MV-4-11 (cell line): ENCODE measurements around the gene ERCC1.
"Not testable (repeated sequence)": the region's sequence is repeated elsewhere in the genome, so short reads cannot be mapped to it uniquely, and the experiment has no call there.

Experiments used
- DNase-seq: peaks from one replicate; lab custom pipeline; 2025; lab: John Stamatoyannopoulos, UW

ERCC1 gene

DNA sequence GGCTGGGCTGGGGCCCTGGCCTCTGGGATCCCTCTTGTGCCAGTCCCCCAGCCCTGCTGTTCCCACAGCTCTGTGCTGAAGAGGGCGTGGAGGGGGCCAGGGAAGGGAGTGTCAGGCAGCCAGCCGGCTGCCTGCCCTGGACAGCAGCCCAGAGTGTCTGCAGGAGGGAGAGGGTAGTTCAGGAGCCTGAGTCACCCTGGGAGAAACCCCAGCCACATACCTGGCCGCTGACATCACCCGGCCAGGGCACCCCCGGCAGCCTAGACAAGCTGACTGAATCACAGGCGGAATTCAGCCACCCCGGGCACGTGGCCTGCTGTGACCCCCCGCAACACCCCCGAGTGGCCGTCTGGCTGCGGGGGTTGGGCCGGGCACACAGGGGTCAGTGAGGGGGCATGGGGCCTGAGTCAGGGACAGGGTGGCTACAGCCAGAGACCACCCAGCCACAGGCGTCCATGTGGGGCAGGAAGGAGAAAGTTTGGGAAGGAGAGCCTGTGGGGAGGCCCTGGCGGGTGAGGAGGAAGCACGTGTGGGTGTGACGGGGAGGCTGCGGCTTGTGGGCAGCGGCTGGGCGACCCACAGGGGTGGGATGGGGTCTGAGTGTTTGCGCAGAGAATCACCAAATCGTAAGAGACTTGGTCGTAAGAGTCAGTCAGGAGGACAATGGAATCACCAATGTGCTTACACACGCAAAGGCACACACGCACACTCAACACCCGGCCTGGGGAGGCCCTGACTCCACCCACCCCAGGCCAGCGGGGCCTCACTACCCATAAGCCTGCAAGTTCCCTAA, 32.2 kb upstream of the ERCC1 start:
- DNase-seq, result peak; percentile 98

DNA sequence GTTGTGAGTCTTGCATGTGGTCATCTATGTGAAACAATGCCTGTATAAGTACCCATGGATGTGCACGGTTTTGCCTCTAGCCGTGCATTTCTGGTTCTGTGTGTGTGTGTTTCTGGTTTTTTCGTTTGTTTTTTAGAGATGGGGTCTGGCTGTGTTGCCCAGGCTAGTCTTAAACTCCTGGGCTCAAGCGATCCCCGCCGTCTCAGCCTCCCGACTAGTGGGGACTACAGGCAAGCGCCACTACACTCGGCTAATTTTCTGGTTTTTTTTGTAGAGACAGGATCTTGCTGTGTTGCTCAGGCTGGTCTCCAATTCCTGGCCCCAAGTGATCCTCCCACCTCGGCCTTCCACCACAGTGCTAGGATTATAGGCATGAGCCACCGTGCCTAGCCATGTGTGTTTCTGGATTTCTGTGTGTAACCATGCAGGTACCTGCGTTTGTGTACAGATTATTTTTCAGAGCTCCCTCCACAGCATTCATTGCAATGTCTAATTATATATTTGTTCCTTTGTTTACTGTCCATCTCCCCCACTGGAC, 28.2 kb upstream of the ERCC1 start:
- DNase-seq, result no peak

DNA sequence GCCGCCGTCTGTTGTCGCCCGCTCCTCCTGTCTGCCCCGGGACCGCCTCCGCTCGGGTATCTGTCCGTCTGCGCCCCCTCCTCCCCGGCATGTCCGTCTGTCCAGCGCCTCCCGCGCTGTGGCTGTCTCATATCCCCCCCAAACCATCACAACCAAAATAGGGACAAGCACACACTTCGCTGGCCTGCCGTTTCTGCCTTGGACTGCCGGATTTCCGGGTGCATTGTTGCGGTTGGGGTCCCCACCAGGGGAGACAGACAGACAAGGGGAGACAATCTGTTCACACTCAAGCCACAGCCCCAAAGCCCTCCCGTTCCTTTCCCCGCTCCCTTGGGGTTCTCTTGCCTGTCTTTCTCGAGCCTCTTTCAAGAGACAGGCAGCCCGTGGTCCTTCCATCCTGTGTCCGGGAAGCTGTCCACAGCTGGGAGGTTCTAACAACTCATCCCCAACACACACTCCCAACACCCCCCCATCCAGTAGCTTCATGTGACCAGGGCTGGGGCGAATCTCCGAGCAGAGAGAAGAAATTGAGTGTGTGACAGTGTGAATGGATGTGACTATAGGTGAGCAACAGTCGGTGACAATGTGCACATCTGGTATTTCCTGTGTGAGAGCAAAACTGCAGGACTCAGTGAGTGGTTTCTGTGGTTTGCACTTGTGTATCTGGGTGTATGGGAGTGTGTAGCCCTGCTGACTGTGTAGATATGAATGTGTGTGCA, 27.6 kb upstream of the ERCC1 start:
- DNase-seq, result peak; percentile 60

DNA sequence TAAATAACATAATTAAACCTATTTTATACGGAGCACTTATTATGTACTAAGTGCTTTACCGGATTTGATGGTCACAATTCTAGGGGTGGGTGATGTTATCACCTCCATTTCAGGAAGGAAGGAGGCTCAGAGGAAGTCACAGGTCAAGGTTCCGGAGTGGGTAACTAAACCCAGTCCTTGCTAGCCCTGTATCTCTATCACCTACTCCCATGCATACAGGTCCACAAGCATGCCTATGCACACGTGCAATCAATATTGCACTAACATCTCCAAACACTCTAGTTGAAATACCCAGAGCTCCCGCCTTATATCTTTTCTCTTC, 26.3 kb upstream of the ERCC1 start:
- DNase-seq, result no peak

DNA sequence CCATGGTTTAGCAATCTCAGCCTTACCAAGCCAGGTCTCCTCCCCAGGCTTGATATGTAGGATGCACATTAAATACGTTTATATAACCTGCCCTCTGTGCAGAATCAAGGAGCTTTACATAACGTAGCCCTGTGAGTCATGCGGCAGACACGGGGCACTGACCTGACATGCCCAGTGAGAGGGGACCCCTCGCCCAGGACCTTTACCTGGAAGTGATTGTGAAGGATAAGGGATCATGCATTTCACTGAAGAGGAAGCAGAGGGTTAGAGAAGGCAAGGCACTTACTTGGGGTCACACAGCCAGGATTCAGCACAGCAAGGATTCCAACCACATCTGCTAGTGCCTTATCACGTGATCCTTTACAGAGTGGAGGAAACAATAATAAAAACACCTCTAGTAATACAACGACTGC, 25.2 kb upstream of the ERCC1 start:
- no peak for DNase-seq

DNA sequence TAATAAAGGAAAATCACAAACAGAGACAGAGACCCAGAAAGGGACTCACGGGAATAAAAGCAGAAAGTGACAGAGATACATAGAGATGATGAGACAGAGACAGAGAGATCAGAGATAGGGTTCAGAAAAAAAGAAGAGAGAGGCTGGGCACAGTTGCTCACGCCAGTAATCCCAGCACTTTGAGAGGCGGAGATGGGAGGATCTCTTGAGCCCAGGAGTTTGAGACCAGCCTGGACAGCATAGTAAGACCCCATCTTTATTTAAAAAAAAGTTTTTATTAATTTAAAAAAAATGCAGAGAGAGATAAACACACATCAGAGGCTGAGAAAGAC, 24.7 kb upstream of the ERCC1 start:
- no peak for DNase-seq

DNA sequence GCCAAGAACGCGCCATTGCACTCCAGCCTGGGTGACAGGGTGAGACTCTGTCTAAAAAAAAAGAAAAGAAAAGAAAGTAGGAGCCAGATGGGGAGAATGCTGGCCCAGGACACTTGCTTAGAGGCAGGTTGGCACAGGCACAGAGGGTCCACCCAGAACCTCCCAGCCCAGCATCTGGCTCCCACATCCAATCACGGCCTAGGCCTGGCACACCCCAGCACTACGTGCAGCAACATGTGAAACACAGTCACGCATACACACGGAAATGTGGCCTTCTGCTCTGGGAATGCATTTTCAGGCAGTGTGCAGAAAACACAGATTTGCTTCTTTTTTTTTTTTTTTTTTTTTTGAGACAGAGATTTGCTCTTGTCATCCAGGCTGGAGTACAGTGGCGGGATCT, 23.2 kb upstream of the ERCC1 start:
- DNase-seq, result no peak

DNA sequence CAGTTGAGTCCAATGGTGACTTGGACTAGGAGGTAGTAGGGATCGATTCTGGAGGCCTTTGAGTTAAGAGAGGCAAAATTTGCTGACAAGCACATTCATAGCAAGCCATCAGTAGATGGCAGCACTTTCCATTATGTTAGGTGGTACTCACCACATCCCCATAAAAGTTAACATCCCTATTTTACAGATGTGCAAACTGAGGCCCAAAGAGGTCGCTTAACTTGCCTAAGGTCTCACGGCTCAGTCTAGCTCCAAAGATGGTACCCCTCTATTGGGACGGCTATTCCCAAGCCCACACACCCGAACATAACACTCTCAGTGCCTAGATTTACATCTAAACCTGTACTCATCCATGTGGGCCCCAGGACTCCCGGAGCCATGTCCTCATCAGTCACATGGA, 22.6 kb upstream of the ERCC1 start:
- DNase-seq, result peak; percentile 65

DNA sequence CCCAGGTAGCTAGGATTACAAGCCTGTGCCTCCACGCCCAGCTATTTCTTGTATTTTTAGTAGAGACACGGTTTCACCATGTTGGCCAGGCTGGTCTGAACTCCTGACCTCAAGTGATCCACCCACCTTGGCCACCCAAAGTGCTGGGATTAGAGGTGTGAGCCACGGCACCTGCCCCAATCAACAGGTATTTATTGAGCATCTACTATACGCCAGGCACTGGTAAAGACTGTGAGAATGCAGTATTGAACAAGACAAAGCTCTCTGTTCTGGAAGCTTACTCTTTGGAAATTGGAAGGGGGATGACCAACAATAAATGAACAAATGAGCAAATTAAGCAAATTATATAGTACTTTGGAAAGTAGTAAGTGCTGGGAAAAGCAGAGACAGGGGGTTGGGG, 21.4 kb upstream of the ERCC1 start:
- no peak for DNase-seq

DNA sequence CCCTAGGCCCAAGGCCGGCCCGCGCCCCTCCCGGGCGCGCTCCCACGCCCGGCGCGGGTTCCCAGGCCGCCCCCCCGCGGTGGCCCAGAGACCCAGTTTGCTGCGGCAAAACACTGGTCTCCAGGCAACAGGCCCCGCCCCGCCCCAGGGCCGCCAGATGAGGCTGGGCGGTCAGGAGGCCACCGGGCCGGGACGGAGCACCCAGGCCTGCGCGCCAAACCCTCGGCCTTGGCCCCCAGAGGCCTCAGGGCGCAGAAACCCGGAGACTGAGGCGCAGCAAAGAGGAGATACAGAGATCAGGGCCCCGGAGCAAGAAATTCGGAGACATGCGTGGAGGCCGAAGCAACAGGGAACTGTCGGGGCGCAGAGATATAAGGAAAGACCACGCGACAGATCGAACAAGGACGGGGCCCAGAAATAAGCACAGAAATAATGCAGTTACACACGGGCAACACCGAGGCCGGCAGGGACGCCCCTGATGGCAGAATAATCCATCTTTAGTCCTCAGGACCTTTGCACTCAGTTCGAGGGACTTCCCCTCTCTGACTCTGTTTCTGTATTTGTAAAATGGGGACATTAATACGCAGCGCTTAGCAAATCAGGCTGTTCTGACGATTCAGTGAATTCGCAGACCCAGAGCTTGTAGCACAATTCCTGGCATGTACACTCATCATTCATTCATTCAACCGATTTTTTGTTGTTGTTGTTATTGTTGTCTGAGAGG, 20.8 kb upstream of the ERCC1 start:
- DNase-seq, result peak; percentile 78

DNA sequence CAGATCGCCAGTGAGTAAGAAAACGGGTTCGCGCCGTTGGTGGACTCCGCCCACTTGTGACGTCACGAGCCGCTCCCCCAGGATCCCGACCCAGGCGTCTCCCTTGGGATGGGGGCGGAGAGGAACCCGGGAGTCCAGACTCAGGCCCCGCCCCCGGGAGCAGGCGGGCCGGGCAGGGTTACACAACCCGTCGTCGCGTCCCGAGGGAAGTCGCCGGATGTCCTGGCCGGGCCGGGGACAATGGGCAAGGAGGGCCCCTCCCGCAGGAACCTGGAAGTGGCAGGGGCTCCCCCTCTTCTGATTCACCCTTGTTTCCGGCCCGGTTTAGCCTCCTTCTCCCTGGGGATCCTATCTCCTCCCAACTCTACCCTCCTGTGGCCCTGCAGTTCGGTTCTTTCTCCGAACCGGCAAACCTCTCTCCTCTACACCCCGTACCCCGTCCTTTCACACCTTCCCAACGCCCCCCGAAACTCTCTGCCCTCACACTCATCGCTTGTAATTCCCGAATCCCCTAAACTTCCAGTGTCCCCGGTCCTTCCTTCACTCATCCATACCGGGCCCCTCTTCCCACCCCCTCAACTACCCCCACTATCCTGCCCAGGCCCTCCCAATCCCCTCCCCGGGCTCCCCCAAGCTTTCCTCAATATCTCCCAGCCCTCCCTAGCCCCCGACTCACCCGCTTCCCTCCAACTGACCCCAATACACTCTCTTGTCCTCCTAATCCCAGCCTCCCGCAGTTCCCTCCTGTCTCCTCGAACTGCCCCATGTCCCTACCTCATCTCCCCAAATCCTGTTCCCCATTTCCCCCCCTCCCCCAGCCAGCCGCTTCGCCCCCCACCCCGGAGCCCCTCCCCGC, 20.0 kb upstream of the ERCC1 start:
- peak; percentile 86 for DNase-seq

DNA sequence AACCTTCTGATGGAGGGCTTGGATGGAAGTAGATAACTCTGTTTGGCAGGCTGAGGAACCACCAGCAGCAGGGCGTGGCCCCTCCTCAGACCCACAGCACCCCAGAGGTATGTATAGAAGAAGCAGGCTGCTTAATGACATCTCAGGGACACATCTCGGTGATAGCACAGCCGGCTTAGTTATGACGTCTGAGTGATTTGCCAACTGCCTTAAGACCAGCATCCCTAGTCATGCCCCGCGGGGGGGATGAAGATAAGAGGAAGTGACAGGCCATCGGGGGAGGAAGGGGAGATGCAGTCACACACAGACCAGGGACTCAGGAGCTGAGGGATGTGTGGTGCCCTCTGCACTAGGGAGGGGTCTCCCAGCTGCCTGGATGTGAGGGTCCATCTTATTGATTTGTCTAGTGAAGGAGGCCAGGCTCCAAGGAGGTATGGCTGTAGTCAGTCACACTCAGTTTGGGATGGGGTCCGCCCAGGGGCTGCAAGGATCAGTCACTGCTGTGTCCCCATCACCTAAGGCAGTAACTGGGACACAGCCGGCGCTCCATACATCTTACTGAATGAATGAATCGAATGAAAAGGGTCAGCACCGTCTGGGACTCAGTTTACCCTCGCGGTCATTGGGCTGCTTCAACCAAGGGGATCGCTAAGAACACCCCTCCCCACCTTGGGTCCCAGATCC, 19.2 kb upstream of the ERCC1 start:
- DNase-seq, result peak; percentile 99

DNA sequence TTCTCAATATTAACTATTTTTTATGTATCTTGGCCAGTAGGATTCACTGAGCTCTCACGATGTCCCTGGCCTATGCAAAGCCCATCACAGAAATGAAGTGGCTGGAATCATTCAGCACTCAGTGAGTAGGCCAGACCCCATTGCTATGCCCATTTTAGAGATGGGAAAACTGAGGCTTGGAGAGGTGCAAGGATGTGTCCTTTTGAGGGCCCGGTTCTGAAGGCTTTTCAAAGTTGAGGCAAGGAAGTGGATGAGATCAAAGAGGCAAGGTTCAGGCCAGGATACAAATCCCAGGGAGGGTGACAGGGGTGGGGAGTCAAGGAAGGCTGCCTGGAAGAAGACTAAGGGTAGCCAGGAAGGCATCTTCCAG, 18.7 kb upstream of the ERCC1 start:
- no peak for DNase-seq

DNA sequence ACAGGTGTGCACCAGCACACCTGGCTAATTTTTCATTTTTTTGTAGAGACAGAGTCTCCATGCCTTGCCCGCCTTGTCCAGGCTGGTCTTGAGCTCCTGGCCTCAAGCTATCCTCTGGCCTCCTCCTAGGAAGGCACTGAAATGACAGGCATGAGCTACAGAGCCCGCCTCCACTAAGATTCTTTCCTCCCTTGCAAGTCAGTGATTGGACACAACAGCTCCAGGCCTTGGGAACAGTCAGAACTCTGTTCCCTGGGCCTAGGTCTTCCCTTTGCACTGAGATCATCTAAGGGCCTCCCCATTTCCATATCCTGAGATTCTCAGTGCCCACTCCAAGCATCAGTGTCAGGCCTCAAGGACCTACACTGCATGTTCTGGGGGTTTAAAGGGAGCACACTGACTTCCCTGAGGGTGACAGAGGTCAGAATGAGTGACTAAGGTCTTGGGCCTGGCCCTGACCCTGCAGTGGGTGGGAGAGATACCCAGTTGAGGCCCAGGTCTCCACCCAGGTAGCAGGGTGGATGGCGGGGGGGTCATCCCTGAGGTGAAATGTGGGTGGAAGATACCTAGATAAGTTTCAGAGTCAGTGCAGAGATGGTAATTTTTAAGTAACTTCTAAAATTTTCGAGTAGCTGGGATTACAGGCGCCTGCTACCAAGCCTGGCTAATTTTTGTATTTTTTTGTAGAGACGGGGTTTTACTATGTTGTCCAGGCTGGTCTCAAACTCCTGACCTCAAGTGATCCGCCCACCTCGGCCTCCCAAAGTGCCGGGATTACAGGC, 17.3 kb upstream of the ERCC1 start:
- DNase-seq, result peak; percentile 24

DNA sequence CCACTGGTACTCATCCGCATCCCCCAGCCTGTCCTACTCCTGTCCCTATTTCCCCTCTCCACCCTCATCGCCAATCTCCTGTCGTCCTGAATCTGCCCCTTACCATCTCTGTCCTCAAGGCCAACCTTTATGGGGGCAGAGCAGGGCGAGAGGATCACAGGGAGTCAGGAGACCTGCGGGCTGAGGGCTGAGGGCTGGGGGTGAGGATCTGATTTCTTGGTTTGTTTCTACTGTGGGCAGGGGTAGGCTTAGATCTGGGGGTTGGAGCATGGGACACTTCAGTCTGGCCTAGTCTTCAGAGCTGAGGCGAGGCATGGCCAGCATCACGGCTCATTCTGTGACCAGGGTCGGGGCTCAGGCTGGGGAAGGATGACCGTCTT, 16.5 kb upstream of the ERCC1 start:
- no peak for DNase-seq

DNA sequence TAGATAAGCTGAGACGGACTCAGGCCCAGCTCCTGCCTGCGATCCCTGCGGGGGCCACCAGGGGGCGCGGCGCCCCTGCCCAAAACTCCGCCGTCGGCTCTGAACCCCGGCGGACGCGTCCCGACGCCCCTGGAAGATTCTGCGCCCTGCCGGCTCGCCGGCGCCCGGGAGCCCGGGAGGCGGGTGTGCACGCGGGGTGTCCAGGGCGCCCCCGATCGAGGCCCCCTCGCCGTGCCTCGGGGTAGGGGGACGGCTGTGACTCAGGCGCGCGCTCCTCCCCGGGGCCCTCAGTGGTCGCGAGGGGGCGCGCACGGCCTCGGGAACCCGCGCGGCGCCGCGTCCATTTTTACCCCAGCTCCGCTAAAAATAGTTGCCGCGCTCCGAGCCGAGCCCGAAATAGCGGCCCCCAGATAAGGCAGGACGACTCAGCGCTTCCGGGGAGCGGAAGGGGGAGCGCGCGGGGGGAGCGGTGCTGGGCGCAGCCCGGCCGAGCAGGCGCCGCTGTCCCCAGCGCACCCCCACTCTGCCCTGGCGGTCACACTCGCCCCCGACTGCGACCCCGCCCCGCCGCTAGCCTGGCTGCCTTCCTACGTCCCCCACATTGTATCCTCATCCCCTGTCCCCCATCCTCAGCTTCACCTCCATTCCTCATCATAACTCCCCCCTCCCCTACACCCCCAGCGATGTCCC, 16.0 kb upstream of the ERCC1 start:
- DNase-seq, result peak; percentile 84

DNA sequence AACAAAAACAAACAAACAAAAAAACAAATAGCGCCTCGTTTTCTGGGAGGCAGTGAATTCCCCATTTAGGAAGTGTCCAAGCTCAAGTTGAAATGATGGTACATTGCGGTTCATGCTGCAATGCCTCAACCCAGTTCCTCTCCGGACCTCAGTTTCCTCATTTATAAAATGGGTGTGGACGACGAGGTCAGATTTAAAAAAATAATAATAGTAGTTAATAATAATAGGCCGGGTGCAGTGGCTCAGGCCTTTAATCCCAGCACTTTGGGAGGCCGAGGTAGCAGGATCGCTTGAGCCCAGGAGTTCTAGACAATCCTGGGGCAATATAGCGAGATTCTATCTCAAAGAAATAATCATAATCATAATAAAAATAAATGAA, 15.5 kb upstream of the ERCC1 start:
- DNase-seq, result peak; percentile 40

DNA sequence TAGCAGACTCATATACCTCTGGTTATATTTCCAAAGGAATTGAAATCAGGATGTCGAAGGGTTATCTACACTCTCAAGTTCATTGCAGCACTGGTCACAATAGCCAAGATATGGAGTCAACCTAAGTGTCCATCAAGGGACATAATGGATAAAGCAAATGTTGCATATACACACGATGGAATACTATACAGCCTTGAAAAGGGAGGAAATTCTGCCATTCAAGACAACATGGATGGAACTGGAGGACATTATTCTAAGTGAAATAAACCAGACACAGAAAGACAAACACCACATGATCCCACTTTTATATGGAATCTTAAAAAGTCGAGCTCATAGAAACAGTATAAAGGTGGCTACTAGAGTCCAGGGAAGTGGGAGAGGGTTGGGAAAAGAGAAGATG, 13.6 kb upstream of the ERCC1 start:
- no peak for DNase-seq

DNA sequence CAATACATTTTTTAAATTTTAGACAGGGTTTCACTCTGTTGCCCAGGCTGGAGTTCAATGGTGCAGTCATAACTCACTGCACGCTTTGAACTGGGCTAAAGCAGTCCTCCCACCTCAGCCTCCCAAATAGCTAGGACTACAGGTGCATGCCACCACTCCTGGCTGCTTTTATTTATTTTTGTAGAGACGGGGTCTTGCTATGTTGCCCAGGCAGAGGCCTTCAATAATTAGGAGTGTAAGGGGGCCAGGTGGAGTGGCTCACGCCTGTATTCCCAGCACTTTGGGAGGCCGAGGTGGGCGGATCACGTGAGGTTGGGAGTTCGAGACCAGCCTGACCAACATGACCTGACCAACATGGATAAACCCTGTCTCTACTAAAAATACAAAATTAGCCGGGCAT, 8.8 kb upstream of the ERCC1 start:
- DNase-seq, result not testable (repeated sequence)

DNA sequence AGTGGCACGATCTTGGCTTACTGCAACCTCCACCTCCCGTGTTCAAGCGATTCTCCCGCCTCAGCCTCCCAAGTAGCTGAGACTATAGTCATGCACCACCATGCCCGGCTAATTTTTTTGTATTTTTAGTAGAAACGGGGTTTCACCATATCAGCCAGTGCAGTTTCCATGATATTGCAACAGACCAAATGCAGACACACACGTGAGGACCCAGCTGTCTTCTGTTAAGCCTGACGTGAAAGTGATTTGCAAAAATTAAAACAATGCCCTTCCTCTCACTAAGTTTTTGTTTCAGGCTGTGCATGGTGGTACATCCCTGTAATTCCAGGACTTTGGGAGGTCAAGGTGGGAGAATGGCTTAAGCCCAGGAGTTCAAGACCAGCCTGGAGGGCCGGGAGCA, 7.3 kb upstream of the ERCC1 start:
- DNase-seq, result peak; percentile 83
